ENCODE data around the gene ZIC2. TPM values are rescaled to one million over a fixed set of nuclear protein-coding genes. Genes with fewer than 3 reads are reported as not detected.

Gene ZIC2
- total and polyA plus RNA-seq, 2 of the 8 experiments (the other 6 are each of a cell fraction or from before 2014, with no cell fraction given): 53.2 to 372 TPM

GRCh38 chr13:99977912-99978798 lies 3.4 kb upstream of the ZIC2 start (continued):
- TF ChIP-seq GABPA (IDR thresholded peaks at IDR 0.05; ENCODE audit: borderline replicate concordance, insufficient read depth, low read length) (no peak), TBP (IDR thresholded peaks at IDR 0.05; ENCODE audit: low read depth, low read length) (0 out of 2 replicates have a peak, but pooled peaks have one; percentile 24), CBX5 (IDR thresholded peaks at IDR 0.05; ENCODE audit: low read depth, low read length) (no peak), POLR2AphosphoS5 (IDR thresholded peaks at IDR 0.05; ENCODE audit: low read depth, low read length) (no peak), CBX8 (IDR thresholded peaks at IDR 0.05; ENCODE audit: borderline replicate concordance, low read depth, low read length) (no peak), SIRT6 (IDR thresholded peaks at IDR 0.05; ENCODE audit: low read length) (no peak), SP1 (IDR thresholded peaks at IDR 0.05; ENCODE audit: low read depth, low read length) (no peak), NANOG (IDR thresholded peaks at IDR 0.05; ENCODE audit: insufficient read depth, low read depth, low read length, poor library complexity, severe bottlenecking) (peak; percentile 22), MAX (IDR thresholded peaks at IDR 0.05) (peak; percentile 45; the same call in 1 of the 2 replicates), KDM5A (IDR thresholded peaks at IDR 0.05; ENCODE audit: low read length) (no peak), FOSL1 (IDR thresholded peaks at IDR 0.05; ENCODE audit: insufficient read depth, low read depth, low read length) (no peak), SRF (IDR thresholded peaks at IDR 0.05; ENCODE audit: low read depth, low read length) (no peak), EP300 (IDR thresholded peaks at IDR 0.05; ENCODE audit: borderline replicate concordance in 1 of 2, low read depth in 2 of 2, low read length in 2 of 2) (no peak), CHD2 (IDR thresholded peaks at IDR 0.05; ENCODE audit: low read length) (no peak), KDM1A (IDR thresholded peaks at IDR 0.05; ENCODE audit: borderline replicate concordance, low read length) (no peak), NRF1 (IDR thresholded peaks at IDR 0.05; ENCODE audit: low read depth, low read length) (no peak), USF2 (IDR thresholded peaks at IDR 0.05; ENCODE audit: low read length) (no peak), POU5F1 (IDR thresholded peaks at IDR 0.05; ENCODE audit: low read depth, low read length) (no peak), ATF3 (IDR thresholded peaks at IDR 0.05; ENCODE audit: insufficient read depth, low read depth, low read length) (no peak), RAD21 (IDR thresholded peaks at IDR 0.05 in 1 of 2, conservative IDR thresholded peaks at IDR 0.05 in 1 of 2; ENCODE audit: low read depth in 2 of 2, low read length in 2 of 2) (no peak)
